Liver (tissue), 9 donors: ENCODE data around the gene AP5S1. TPM values are rescaled to one million over a fixed set of nuclear protein-coding genes. Genes with fewer than 3 reads are reported as not detected.
A peak's percentile ranks its signal among the peaks of the same experiment; 100 is the strongest.

Experiments used
- DNase-seq: peaks from one replicate; pipeline ENCODE4 v3.0.0-alpha.2; 2017; ENCODE audit warnings: low spot score
- H3K27ac ChIP-seq, 2 donors: one replicate each; pipeline ENCODE4 v1.7.0; 2013; ENCODE audit warnings: inconsistent platforms in 2 of 2, low read length in 2 of 2, control low read depth in 1 of 2, low read depth in 1 of 2, mild to moderate bottlenecking in 1 of 2
- H3K27me3 ChIP-seq, 4 donors: one replicate each; pipeline versions ENCODE4 v1.6.1 to v1.7.0; 2013; ENCODE audit warnings: low read length in 3 of 4, inconsistent platforms in 1 of 4, mild to moderate bottlenecking in 1 of 4, moderate library complexity in 1 of 4; ENCODE audit not compliant: control insufficient read depth in 4 of 4, insufficient read depth in 4 of 4
- H3K36me3 ChIP-seq, 4 donors: one replicate each; pipeline versions ENCODE4 v1.6.1 to v1.7.0; 2013; ENCODE audit warnings: low read length in 3 of 4, mild to moderate bottlenecking in 3 of 4, low read depth in 1 of 4, moderate library complexity in 1 of 4; ENCODE audit not compliant: control insufficient read depth in 4 of 4, insufficient read depth in 3 of 4
- H3K4me1 ChIP-seq, 4 donors: one replicate each; pipeline versions ENCODE4 v1.6.1 to v1.7.0; 2013; ENCODE audit warnings: low read length in 3 of 4, mild to moderate bottlenecking in 3 of 4, moderate library complexity in 1 of 4; ENCODE audit not compliant: control insufficient read depth in 4 of 4, insufficient read depth in 4 of 4
- H3K4me3 ChIP-seq, 3 donors: one replicate each; pipeline versions ENCODE4 v1.6.1 to v1.7.0; 2013; ENCODE audit warnings: low read length in 3 of 3, control low read depth in 1 of 3, low read depth in 1 of 3, mild to moderate bottlenecking in 1 of 3
- H3K9ac ChIP-seq, 2 donors: one replicate each; pipeline ENCODE4 v1.7.0; 2013; ENCODE audit warnings: low read length in 2 of 2, mild to moderate bottlenecking in 2 of 2, moderate library complexity in 2 of 2, control low read depth in 1 of 2, low read depth in 1 of 2
- H3K9me3 ChIP-seq, 4 donors: one replicate each; pipeline versions ENCODE4 v1.6.1 to v1.7.0; 2013; ENCODE audit warnings: low read length in 3 of 4; ENCODE audit not compliant: control insufficient read depth in 4 of 4
- EGR1 ChIP-seq, 2 donors: IDR thresholded peaks; 2 replicates each; pipeline ENCODE4 v1.6.1; 2016 to 2018; ENCODE audit warnings: antibody characterized with exemption in 2 of 2, low read depth in 2 of 2
- FOXA1 ChIP-seq: IDR thresholded peaks from 2 replicates; pipeline ENCODE4 v1.6.1; 2016; ENCODE audit warnings: antibody characterized with exemption
- FOXA2 ChIP-seq: IDR thresholded peaks from 2 replicates; pipeline ENCODE4 v1.6.1; 2016; ENCODE audit warnings: antibody characterized with exemption
- GABPA ChIP-seq, 2 donors: IDR thresholded peaks in 1 of 2; conservative IDR thresholded peaks in 1 of 2; 2 replicates each; pipeline ENCODE4 v1.6.1; 2016; ENCODE audit warnings: antibody characterized with exemption in 2 of 2, mild to moderate bottlenecking in 1 of 2, moderate library complexity in 1 of 2
- HNF4G ChIP-seq: IDR thresholded peaks from 2 replicates; pipeline ENCODE4 v1.6.1; 2016; ENCODE audit warnings: antibody characterized with exemption
- JUND ChIP-seq, 2 donors: IDR thresholded peaks; 2 replicates each; pipeline ENCODE4 v1.6.1; 2016; ENCODE audit warnings: antibody characterized with exemption in 2 of 2
- NR2F2 ChIP-seq: IDR thresholded peaks from 2 replicates; pipeline ENCODE4 v1.6.1; 2016; ENCODE audit warnings: antibody characterized with exemption
- RAD21 ChIP-seq, 2 donors: IDR thresholded peaks; 2 replicates each; pipeline ENCODE4 v1.6.1; 2016; ENCODE audit warnings: antibody characterized with exemption in 2 of 2, mild to moderate bottlenecking in 2 of 2
- RXRA ChIP-seq, 2 donors: IDR thresholded peaks; 2 replicates each; pipeline ENCODE4 v1.6.1; 2017 to 2018; ENCODE audit warnings: antibody characterized with exemption in 2 of 2, mild to moderate bottlenecking in 1 of 2
- TAF1 ChIP-seq: conservative IDR thresholded peaks from 2 replicates; pipeline ENCODE4 v1.6.1; 2016; ENCODE audit warnings: antibody characterized with exemption, mild to moderate bottlenecking
- YY1 ChIP-seq: IDR thresholded peaks from 2 replicates; pipeline ENCODE4 v1.6.1; 2016; ENCODE audit warnings: antibody characterized with exemption, mild to moderate bottlenecking
- WGBS: extraction: QIAGEN DNeasy Blood & Tissue Kit; methylation state at CpG from one replicate; pipeline ENCODE4 v1.1.7; 2013; 5-methylcytosine and 5-hydroxymethylcytosine counted together
- polyA plus RNA-seq, 2 donors: library from polyadenylated mRNA; stranded (reverse) in 1 of 2; unstranded in 1 of 2; fragments of 200-250 nt in 1 of 2; fragments of >200 nt in 1 of 2; fragmentation: Nextera tagmentation in 1 of 2; extraction: Ambion mirVana in 1 of 2; gene quantifications; one replicate each; pipeline versions ENCODE4 v1.2.1 to v1.2.3, GENCODE V29; 2013 to 2015
- total RNA-seq, 2 donors: library from RNA; depleted of rRNA; stranded (reverse); fragments of >200 nt; gene quantifications; one replicate each; pipeline ENCODE4 v1.2.3, GENCODE V29; 2014
- TF ChIP-seq, protein P1 (sequence below): IDR thresholded peaks from 2 replicates; pipeline ENCODE4 v1.6.1; 2016; ENCODE audit warnings: antibody characterized with exemption
- TF ChIP-seq, protein P2 (sequence below): IDR thresholded peaks from 2 replicates; pipeline ENCODE4 v1.6.1; 2016; ENCODE audit warnings: antibody characterized with exemption, mild to moderate bottlenecking
- TF ChIP-seq, protein P3 (sequence below): IDR thresholded peaks from 2 replicates; pipeline ENCODE4 v1.6.1; 2016; ENCODE audit warnings: antibody characterized with exemption
- TF ChIP-seq, protein P4 (sequence below): fragments of 150-350 bp; IDR thresholded peaks from 2 replicates; pipeline ENCODE4 v1.5.1; 2017; ENCODE audit warnings: improper control_type of control experiment, low read depth, low read length; ENCODE audit not compliant: missing input control
- donor health status: healthy.
- donor health status: healthy.
- donor health status: healthy.
- donor health status: healthy.
- donor health status: healthy.

Gene AP5S1
- total and polyA plus RNA-seq, 4 donors: 9.1 to 14.5 (median 11.1) TPM

DNA sequence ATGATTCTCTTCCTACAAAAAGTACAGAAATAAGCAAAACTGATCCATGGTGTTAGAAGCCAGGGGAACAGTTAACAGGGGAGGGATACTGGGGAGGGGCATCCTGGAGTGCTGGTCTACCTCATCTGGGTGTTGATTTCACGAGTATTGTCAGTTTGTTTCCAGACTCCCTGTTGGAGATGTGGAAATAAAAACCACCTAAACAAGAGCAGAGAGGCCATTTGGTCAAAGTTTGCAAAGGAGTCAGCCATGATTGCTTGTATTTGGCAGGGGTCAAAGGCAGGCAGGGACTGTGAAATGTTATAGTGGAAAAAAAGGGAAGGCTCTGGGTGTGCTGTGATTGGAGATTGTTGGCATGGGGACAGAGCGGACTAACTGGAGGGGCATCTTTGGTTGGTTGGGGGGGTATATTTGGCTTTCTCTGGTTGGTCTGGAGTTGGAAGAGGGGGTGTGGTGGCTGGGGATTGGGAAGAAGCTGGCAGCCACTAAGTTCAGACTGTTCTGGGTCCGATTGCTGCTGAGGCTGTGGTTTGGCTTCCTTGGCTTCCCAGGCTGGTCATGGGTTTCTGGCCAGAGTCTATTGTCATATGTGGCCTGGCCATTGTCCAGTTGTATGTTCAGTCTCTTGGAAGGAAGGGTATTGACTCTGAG lies 54.0 kb downstream of the AP5S1 start:
- Histone ChIP-seq H3K9me3 (no peaks in the 10 kb centered on the region), H3K36me3 (peaks cover 0 to 28% (median 10%) of the 10 kb centered on the region in 4 donors), H3K4me3 (no peak overlapping the region), H3K9ac (no peak overlapping the region), H3K27me3 (no peaks in the 10 kb centered on the region), H3K4me1 (no peaks in the 10 kb centered on the region), H3K27ac (no peak overlapping the region)
- DNase-seq: no peak
- 82% methylated on average over 3 of the region's 3 CpGs for WGBS
- TF ChIP-seq, protein P1, sequence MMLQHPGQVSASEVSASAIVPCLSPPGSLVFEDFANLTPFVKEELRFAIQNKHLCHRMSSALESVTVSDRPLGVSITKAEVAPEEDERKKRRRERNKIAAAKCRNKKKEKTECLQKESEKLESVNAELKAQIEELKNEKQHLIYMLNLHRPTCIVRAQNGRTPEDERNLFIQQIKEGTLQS: no peak
- no peak for TF ChIP-seq HNF4G
- TF ChIP-seq RXRA (IDR thresholded peaks at IDR 0.05): no peak
- TF ChIP-seq FOXA1: no peak
- no peak for TF ChIP-seq TAF1
- TF ChIP-seq YY1: no peak
- TF ChIP-seq NR2F2: peak; percentile 82

DNA sequence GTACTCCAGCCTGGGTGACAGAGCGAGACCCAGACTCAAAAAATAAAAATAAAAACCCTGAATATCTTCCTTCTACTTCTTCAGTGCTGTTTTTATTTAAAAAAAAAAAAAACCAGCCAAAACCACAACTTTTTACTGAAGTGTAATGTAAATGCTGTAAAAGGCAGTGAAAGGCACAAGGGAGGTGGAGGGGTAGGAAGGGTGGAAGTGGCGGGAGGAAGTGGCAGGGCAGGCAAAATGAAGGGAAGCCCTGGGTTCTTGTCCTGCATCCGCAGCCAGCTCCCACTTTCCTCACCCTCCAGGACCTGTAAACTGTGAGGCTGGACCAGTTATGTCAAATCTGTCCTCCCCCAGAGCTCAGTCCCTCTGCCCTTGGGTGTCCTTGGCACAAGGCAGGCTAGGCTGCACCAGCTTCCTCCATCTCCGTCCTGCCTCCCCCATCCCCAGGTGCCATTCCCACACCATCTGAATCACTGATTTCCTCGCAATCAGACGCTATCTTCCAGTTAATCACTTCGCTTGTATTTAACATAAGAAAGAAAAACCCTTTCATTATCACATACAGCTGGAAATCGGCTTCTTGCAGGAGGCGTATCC lies 55.1 kb downstream of the AP5S1 start:
- no peak for DNase-seq
- Histone ChIP-seq H3K36me3 (peaks cover 0 to 21% (median 10%) of the 10 kb centered on the region in 4 donors), H3K9ac (no peak overlapping the region), H3K4me1 (no peaks in the 10 kb centered on the region), H3K9me3 (no peaks in the 10 kb centered on the region), H3K27me3 (no peaks in the 10 kb centered on the region), H3K27ac (no peak overlapping the region), H3K4me3 (no peak overlapping the region)
- 91% methylated on average over 9 of the region's 9 CpGs for WGBS
- TF ChIP-seq YY1 (no peak), NR2F2 (no peak)
- TF ChIP-seq, protein P2, sequence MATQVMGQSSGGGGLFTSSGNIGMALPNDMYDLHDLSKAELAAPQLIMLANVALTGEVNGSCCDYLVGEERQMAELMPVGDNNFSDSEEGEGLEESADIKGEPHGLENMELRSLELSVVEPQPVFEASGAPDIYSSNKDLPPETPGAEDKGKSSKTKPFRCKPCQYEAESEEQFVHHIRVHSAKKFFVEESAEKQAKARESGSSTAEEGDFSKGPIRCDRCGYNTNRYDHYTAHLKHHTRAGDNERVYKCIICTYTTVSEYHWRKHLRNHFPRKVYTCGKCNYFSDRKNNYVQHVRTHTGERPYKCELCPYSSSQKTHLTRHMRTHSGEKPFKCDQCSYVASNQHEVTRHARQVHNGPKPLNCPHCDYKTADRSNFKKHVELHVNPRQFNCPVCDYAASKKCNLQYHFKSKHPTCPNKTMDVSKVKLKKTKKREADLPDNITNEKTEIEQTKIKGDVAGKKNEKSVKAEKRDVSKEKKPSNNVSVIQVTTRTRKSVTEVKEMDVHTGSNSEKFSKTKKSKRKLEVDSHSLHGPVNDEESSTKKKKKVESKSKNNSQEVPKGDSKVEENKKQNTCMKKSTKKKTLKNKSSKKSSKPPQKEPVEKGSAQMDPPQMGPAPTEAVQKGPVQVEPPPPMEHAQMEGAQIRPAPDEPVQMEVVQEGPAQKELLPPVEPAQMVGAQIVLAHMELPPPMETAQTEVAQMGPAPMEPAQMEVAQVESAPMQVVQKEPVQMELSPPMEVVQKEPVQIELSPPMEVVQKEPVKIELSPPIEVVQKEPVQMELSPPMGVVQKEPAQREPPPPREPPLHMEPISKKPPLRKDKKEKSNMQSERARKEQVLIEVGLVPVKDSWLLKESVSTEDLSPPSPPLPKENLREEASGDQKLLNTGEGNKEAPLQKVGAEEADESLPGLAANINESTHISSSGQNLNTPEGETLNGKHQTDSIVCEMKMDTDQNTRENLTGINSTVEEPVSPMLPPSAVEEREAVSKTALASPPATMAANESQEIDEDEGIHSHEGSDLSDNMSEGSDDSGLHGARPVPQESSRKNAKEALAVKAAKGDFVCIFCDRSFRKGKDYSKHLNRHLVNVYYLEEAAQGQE: no peak

DNA sequence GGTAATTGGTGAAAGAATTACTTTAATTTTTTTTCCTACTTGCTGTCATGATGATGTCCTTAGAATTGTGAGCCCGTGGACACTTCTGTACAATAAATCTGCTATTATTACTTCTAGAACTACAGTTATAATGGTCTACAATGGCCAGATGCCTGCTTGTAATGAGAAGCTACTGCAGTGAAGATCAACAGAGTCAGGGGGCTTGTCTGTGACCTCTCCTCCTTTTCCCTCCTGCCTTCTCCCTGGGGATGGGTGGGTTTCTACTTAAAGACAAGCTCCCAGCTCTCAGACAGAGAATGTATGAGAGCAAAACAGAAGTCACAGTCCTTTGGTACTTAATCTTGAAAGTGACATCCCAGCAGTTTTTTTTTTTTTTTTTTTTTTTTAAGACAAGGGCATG lies 55.7 kb downstream of the AP5S1 start:
- Histone ChIP-seq H3K36me3 (peaks cover 0 to 21% (median 10%) of the 10 kb centered on the region in 4 donors), H3K4me3 (no peak overlapping the region), H3K4me1 (no peaks in the 10 kb centered on the region), H3K9me3 (no peaks in the 10 kb centered on the region), H3K9ac (no peak overlapping the region), H3K27ac (no peak overlapping the region), H3K27me3 (no peaks in the 10 kb centered on the region)
- no peak for DNase-seq
- 83% methylated on average over 1 of the region's 1 CpG for WGBS
- TF ChIP-seq TAF1 (no peak), FOXA1 (no peak), JUND (IDR thresholded peaks at IDR 0.05) (no peak), RAD21 (IDR thresholded peaks at IDR 0.05) (no peak), FOXA2 (no peak), EGR1 (IDR thresholded peaks at IDR 0.05; ENCODE audit: low read depth in 2 of 2) (no peak), YY1 (no peak), RXRA (IDR thresholded peaks at IDR 0.05) (no peak), HNF4G (no peak), NR2F2 (no peak), GABPA (IDR thresholded peaks at IDR 0.05 in 1 of 2, conservative IDR thresholded peaks at IDR 0.05 in 1 of 2) (no peak)
- TF ChIP-seq, protein P3, sequence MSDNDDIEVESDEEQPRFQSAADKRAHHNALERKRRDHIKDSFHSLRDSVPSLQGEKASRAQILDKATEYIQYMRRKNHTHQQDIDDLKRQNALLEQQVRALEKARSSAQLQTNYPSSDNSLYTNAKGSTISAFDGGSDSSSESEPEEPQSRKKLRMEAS: no peak
- TF ChIP-seq, protein P1: no peak
- TF ChIP-seq, protein P4, sequence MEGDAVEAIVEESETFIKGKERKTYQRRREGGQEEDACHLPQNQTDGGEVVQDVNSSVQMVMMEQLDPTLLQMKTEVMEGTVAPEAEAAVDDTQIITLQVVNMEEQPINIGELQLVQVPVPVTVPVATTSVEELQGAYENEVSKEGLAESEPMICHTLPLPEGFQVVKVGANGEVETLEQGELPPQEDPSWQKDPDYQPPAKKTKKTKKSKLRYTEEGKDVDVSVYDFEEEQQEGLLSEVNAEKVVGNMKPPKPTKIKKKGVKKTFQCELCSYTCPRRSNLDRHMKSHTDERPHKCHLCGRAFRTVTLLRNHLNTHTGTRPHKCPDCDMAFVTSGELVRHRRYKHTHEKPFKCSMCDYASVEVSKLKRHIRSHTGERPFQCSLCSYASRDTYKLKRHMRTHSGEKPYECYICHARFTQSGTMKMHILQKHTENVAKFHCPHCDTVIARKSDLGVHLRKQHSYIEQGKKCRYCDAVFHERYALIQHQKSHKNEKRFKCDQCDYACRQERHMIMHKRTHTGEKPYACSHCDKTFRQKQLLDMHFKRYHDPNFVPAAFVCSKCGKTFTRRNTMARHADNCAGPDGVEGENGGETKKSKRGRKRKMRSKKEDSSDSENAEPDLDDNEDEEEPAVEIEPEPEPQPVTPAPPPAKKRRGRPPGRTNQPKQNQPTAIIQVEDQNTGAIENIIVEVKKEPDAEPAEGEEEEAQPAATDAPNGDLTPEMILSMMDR: no peak
